Activated CD4-positive, alpha-beta T cell treated with anti-CD3 and anti-CD28 coated beads for 48 hours (primary cell): Measurements from ENCODE around the gene HSD11B1.

Source experiments
- DNase-seq: peaks from one replicate; pipeline ENCODE4 v3.0.0-alpha.2; 2020

The HSD11B1 gene

GRCh38 chr1:209728466-209728865 is 23.8 kb downstream of the HSD11B1 start:
- no peak for DNase-seq

DNA sequence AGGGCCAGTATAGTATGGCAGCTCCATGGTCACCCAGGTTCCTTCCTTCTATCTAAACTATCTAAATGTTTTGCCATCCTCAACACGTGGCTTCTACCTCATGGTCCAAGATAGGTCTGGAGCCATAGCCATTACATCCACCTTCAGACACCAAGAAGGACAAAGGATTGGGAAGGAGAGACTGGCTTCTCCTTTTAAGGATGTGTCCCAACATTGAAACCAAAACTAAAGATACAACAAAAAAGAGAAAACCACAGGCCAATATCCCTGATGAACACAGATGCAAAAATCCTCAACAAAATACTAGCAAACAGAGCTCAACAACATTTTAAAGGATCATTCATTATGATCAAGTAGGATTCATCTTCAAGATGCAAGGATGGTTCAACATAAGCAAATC is 24.8 kb downstream of the HSD11B1 start:
- DNase-seq = no peak

DNA sequence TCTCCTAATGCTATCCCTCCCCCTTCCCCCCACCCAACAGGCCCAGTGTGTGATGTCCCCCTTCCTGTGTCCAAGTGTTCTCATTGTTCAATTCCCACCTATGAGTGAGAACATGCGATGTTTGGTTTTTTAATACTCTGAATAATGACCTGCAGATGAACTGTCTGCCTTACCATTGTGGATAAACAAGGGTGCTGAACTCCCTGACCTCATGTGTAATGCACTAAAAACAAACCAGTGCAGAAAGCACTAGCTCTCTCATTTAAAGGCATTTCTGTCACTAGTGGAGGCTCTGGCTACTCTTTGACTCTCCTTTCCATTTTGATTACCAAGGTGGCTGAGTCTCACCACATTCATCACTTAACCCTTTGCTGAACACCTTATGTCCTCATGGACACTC is 28.1 kb downstream of the HSD11B1 start:
- DNase-seq = no peak

GRCh38 chr1:209733409-209734192 is 29.0 kb downstream of the HSD11B1 start:
- no peak for DNase-seq

DNA sequence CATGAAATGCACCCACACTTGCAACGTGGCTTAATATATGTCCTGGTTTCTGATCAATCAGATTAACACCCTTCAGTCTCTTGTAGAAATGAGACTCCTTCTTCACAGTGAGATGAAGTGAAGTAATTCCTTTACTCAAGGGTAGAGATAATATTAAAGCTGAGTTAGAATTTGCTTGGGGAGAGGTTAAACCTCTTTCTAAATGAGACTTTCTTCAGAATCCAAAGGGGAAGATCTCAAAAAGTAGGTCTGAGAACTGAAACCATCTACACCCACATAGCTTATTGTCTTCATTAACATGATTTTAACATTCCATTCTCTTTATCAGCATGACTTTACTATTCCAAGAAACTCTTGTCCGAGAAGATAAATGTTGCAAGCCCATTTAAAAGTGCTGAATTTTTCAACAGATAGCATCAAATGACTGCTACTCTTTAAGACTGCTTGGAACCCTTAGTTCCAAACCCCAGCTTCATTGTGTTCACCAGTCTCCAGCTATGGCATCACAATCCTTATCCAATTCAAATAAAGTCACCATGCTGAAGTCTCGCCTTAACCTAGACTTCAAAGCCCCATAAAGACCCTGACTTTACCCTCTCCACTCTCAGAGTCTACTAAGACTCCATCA is 32.0 kb downstream of the HSD11B1 start:
- DNase-seq = no peak

DNA sequence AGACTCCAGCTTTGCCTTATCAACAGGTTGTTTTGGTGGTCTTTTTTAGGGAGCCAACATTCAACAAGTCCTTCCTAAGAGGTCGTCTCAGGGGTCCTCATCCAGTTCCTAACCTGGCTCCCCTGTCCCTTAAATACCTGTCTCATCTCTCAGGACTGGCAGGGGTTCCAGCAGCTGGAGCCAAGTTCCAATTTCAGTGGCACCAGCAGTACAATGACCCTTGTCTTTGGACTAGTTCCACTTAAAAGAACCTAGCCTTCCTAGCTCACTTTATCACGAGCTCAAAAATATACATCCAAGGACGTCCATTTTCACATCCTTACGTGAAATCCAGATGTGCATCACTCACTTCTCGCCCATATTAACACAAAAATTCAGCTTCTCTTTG is 32.5 kb downstream of the HSD11B1 start:
- no peak for DNase-seq

DNA sequence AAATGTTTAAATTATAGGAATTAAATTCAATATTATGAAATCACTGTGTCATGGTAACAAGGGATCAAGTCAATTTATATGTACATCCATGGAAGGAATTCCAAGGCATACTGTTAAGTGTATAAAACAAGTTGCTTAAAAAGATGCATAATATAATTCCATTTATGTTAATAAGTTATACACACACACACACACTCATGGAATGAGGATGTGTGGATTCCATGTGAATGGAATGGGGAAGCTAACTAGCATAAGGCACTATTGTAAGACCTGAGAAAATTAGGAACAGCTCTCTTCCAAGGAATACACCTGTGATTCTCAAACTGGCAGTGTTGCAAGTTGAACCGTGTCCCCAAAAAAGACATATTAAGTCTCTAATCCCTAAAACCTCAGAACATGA is 33.6 kb downstream of the HSD11B1 start:
- DNase-seq = no peak

- DNase-seq = no peak
Measured at GRCh38 chr1:209741193-209741592, 36.5 kb downstream of the HSD11B1 start.

GRCh38 chr1:209741889-209742288 is 37.2 kb downstream of the HSD11B1 start:
- no peak for DNase-seq

GRCh38 chr1:209742409-209743144 is 37.9 kb downstream of the HSD11B1 start:
- no peak for DNase-seq

- DNase-seq = no peak
Measured at GRCh38 chr1:209743145-209743482, 38.5 kb downstream of the HSD11B1 start.

- DNase-seq = no peak
Measured at GRCh38 chr1:209746451-209747165, 42.0 kb downstream of the HSD11B1 start.

DNA sequence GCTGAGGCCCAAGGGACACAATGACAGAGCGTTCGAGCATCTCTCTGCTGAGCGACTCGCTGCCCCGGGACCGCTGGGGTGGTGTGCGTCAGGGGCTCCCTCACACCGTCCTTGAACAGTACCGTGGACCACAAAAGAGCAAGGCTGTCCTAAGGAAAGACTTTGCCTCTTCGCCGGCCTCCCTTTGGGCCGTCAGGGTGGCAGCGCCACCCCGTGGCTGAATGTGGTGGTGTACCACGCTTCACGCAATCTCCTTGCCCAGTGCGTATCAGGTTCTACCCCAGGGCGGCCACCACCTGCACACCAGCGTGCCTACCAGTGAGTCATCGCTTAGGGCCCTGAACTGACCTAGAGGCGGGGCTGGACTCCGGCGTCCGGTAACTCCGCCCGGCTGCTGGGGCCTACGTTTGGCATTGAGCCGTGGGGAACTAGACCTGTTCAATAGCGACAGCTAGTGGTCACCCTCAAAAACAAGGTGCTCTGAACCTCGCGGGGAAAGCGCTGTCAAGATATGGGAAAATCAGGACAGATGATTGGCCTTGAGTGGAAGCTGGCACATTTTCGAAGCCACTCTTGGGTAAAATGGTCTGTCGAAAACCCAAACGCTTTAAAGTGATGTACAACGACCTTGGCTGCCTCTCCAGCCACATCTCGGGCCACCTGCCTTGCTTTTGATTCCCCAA is 43.1 kb downstream of the HSD11B1 start:
- peak; percentile 94 for DNase-seq

GRCh38 chr1:209748620-209749019 is 44.0 kb downstream of the HSD11B1 start:
- peak; percentile 30 for DNase-seq

DNA sequence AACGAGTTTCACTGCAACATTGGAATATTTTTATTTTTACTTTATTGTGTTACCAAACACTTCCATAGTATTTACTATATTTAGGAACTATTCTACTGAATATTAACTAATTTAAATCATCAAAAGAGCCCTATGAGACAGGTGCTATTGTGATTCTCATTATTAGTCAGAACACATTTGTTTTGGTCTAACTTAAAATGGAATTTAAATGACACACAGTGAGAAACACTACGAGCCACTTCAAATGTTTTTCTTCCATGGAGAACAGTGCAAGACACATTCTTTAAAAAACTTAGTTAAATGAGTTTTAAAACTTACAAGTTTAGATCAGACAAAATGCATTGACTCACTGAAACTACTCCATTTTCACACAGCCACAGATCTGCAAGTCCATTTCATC is 44.6 kb downstream of the HSD11B1 start:
- DNase-seq = no peak

DNA sequence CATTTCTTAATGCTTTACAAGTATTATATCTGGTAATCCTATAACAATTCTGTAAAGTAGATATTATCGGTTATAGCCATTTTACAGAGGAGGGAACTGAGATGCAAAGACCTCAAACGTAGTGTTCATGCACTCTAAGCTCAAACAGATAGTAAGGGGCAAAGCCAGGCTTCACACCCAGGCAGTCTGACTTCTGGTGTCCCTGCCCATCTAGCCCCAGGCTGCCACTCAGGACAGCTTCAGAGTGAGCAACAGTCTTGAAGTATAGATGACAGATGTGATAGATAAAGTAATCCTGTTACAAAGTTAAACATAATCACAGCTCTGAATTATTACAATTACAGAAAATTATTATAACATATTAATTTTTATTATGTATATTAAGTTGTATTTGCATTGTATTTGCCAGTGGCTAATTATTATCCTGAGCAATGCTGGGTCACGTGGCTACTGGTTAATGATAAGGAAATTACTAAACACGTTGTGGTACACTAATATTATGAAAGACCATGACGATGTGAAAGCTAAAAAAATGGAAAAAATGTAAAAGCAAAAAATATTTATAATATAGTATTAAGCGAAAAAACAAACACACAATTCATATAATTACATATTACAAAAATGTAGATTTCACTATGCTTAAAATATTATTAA is 45.2 kb downstream of the HSD11B1 start:
- no peak for DNase-seq

DNA sequence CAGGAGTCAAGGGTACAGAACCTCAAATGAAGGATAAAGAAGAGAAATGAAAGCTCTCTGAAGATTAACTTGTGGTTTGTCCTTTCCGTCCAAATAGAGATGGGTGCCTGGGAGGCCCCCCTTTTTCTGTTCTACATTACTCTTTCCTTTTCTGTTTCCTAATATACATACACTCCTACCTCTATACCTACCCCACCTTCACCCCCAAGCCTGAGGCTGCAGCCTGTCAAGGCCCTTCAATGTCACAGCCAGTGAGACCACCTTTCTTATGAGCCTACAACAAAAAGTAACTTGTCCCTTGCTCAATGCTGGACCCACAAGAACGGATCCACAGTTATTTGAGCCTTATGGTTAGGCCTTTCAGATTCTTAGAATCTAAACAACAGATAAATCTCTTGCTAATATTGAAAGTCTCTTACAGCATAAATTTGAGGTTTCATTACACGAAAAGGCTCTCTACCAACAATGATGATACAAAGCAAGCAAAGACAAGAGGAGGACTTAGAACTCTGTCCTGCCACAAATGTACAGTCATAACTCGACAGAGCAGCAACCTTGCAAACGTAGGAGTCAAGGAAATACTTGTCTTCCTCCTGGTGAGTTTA is 47.1 kb downstream of the HSD11B1 start:
- DNase-seq = peak; percentile 56

- DNase-seq = no peak
Measured at GRCh38 chr1:209752890-209753289, 48.2 kb downstream of the HSD11B1 start.

GRCh38 chr1:209755256-209755655 is 50.6 kb downstream of the HSD11B1 start:
- DNase-seq = no peak

- DNase-seq = peak; percentile 87
Measured at GRCh38 chr1:209755926-209756614, 51.4 kb downstream of the HSD11B1 start, which contains the start of gene TRAF3IP3. Gene TRAF3IP3 (plus strand): TSS chr1:209756053. CDS start chr1:209760040, 3,987 bp downstream.
